Esophagus muscularis mucosa (tissue), 3 donors: ENCODE results near the gene NDEL1.

ENCODE experiments used
- POLR2A ChIP-seq: fragments of 450-650 bp; IDR thresholded peaks from one replicate; pipeline ENCODE4 v1.6.1; 2017; ENCODE audit warnings: antibody characterized with exemption, moderate library complexity, mild to moderate bottlenecking, low read depth
- TF ChIP-seq, protein P1 (sequence below), 3 experiments: fragments of 200-600 bp in 2 of 3; fragments of 450-650 bp in 1 of 3; sonication (generic) in 2 of 3; IDR thresholded peaks; one replicate each; pipeline ENCODE4 v1.5.1; 2017 to 2019; ENCODE audit warnings: antibody characterized with exemption in 3 of 3, mild to moderate bottlenecking in 2 of 3, moderate library complexity in 1 of 3

DNA sequence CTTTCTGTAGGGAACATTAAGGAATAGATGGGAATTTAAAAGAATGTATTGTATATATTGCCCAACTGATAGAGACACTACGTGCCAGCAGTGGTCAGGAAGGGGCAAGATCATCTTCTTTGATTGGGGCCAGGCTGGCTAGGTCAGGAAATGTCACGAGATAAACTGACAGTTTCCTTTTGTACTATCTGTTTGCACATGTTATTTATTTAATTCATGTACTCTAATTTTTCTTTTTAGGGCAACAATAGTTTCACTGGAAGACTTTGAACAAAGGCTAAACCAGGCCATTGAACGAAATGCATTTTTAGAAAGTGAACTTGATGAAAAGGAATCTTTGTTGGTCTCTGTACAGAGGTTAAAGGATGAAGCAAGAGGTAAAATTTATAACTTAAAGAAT lies 12.6 kb downstream of the NDEL1 start:
- TF ChIP-seq, protein P1, sequence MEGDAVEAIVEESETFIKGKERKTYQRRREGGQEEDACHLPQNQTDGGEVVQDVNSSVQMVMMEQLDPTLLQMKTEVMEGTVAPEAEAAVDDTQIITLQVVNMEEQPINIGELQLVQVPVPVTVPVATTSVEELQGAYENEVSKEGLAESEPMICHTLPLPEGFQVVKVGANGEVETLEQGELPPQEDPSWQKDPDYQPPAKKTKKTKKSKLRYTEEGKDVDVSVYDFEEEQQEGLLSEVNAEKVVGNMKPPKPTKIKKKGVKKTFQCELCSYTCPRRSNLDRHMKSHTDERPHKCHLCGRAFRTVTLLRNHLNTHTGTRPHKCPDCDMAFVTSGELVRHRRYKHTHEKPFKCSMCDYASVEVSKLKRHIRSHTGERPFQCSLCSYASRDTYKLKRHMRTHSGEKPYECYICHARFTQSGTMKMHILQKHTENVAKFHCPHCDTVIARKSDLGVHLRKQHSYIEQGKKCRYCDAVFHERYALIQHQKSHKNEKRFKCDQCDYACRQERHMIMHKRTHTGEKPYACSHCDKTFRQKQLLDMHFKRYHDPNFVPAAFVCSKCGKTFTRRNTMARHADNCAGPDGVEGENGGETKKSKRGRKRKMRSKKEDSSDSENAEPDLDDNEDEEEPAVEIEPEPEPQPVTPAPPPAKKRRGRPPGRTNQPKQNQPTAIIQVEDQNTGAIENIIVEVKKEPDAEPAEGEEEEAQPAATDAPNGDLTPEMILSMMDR (IDR thresholded peaks at IDR 0.05) = no peak
- no peak for TF ChIP-seq POLR2A
